GM12873 (cell line): ENCODE measurements around the gene RBM34.

Source experiments
- CTCF ChIP-seq: IDR thresholded peaks from 2 replicates; pipeline ENCODE4 v1.5.1; 2012; ENCODE audit warnings: low read depth, mild to moderate bottlenecking, moderate library complexity, low read length, control low read depth; ENCODE audit not compliant: insufficient read depth; ENCODE audit errors: missing control alignments

The RBM34 gene

DNA sequence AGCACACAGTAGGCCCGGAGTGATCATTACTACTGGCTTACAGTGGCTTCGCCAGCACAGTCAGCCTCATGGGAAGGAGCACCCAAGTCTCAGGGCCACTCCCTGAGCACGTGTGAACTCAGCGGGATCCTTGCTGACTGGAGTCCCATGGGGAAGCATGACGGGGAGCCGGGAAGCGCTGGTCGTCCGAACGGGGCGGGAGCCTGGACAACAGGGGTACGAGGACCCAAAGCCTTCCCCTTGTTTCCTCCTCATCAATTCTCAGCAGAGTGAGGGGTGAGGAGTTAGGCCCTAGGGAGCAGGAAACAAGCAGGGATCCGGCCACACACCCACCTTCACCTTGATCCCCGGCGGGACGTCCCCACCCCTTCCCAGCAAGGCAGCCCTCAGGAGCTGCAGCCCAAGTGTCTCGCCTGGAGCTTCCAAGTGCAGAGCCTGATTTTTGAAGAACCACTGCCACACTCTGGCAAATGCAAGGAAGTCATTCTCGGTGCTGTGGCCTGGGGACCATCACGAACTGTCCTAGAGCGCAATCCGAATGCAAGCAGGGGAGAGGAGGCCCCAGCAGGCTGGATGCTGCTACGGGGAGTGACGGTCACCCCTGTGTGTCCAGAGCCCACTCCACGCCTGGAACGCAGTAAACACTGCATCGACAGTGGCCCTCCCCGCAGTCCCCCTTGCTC lies 67.9 kb downstream of the RBM34 start:
- no peak for TF ChIP-seq CTCF

- TF ChIP-seq CTCF = no peak
Measured at GRCh38 chr1:235090406-235091069, 70.5 kb downstream of the RBM34 start.

DNA sequence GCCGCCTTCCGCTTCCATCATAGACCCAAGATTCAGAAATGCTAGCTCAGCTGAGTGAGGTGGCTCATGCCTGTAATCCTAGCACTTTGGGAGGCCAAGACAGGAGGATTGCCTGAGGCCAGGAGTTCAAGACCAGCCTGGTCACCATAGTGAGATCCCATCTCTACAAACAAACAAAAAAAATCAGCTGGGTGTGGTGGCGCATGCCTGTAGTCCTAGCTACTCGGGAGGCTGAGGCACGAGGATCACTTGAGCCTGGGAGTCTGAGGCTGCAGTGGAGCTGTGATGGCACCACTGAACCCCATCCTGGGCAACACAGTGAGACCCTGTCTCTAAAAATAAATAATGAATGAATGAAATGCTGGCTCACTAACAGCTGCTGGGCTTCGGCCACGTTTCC lies 72.1 kb downstream of the RBM34 start:
- no peak for TF ChIP-seq CTCF

GRCh38 chr1:235088430-235088829 lies 72.6 kb downstream of the RBM34 start:
- no peak for TF ChIP-seq CTCF

GRCh38 chr1:235087906-235088305 lies 73.1 kb downstream of the RBM34 start:
- no peak for TF ChIP-seq CTCF
